Endothelial cell of umbilical vein (primary cell): ENCODE data around the gene MED25. TPM values are rescaled to one million over a fixed set of nuclear protein-coding genes. Genes with fewer than 3 reads are reported as not detected.

Experiments
- BruUV-seq: library from RNA; stranded (reverse); fragments of 400-500 nt; replicated peaks from 2 replicates; lab custom pipeline; 2021; lab: Mats Ljungman, UMichigan
- CTCF ChIA-PET: fragments of 300-600, 350-600 bp; sonication (Branson Sonifier 250); formaldehyde crosslinking; loops from one replicate; lab custom pipeline; 2021; ENCODE audit warnings: antibody characterized with exemption, inconsistent platforms; lab: Charles Lee
- POLR2A ChIA-PET: fragments of 300-600, 350-600 bp; sonication (Branson Sonifier 250); formaldehyde crosslinking; loops from one replicate; lab custom pipeline; 2021; ENCODE audit warnings: antibody characterized with exemption, inconsistent platforms; lab: Charles Lee
- DNase-seq: peaks from one replicate; pipeline ENCODE4 v3.0.0-alpha.2; 2011; ENCODE audit warnings: low read depth, low spot score
- FAIRE-seq: peaks from 2 replicates; lab custom pipeline; 2011; peaks lifted over from hg19 to GRCh38; lab: Jason Lieb, UNC
- H2AFZ ChIP-seq: 2 replicates; pipeline ENCODE4 v1.6.0; 2012; ENCODE audit warnings: low read depth, low read length, control low read depth, inconsistent platforms
- H3K27ac ChIP-seq: 2 replicates; pipeline ENCODE4 v1.5.1; 2011; ENCODE audit warnings: low read depth, mild to moderate bottlenecking, control low read depth, low read length, moderate library complexity; ENCODE audit not compliant: insufficient read depth
- H3K27me3 ChIP-seq, 2 experiments: 2 replicates each; pipeline versions ENCODE4 v1.6.0 to v1.6.1; 2011; ENCODE audit warnings: low read length in 2 of 2, mixed read lengths in 1 of 2; ENCODE audit not compliant: control insufficient read depth in 2 of 2, insufficient read depth in 2 of 2
- H3K36me3 ChIP-seq, 2 experiments: 2 replicates in 1 of 2; 3 replicates in 1 of 2; pipeline ENCODE4 v1.5.1; 2011; ENCODE audit warnings: low read length in 2 of 2, mild to moderate bottlenecking in 1 of 2, moderate library complexity in 1 of 2; ENCODE audit not compliant: control insufficient read depth in 2 of 2, insufficient read depth in 2 of 2; ENCODE audit errors: extremely low read depth in 1 of 2
- H3K4me1 ChIP-seq: 3 replicates; pipeline ENCODE4 v1.5.1; 2011; ENCODE audit warnings: mild to moderate bottlenecking, low read length; ENCODE audit not compliant: control insufficient read depth, insufficient read depth; ENCODE audit errors: extremely low read depth
- H3K4me2 ChIP-seq: 2 replicates; pipeline ENCODE4 v1.6.1; 2011; ENCODE audit warnings: low read length, control low read depth, mixed read lengths; ENCODE audit not compliant: insufficient read depth
- H3K4me3 ChIP-seq, 3 experiments: fragments of 200-600 bp in 1 of 3; sonication (generic), shearing (Covaris generic) in 1 of 3; replicated peaks in 1 of 3; 2 replicates each; pipeline ENCODE4 v1.5.1; 2011 to 2016; ENCODE audit warnings: control low read depth in 3 of 3, low read length in 3 of 3, mild to moderate bottlenecking in 2 of 3, inconsistent platforms in 1 of 3, low read depth in 1 of 3, moderate library complexity in 1 of 3; ENCODE audit not compliant: insufficient read depth in 1 of 3
- H3K79me2 ChIP-seq: 2 replicates; pipeline ENCODE4 v1.6.0; 2012; ENCODE audit warnings: low read length, inconsistent platforms; ENCODE audit not compliant: control insufficient read depth, insufficient read depth
- H3K9ac ChIP-seq: replicated peaks from 2 replicates; pipeline ENCODE3; 2011; ENCODE audit warnings: low read length, control low read depth; ENCODE audit not compliant: insufficient read depth; ENCODE audit errors: extremely low read depth
- H3K9me1 ChIP-seq: replicated peaks from 3 replicates; pipeline ENCODE4 v1.6.0; 2011; ENCODE audit warnings: mild to moderate bottlenecking, low read length; ENCODE audit not compliant: control insufficient read depth, insufficient read depth; ENCODE audit errors: extremely low read depth
- H3K9me3 ChIP-seq: replicated peaks from 2 replicates; pipeline ENCODE4 v1.5.1; 2012; ENCODE audit warnings: low read length, inconsistent platforms; ENCODE audit not compliant: control insufficient read depth, insufficient read depth
- H4K20me1 ChIP-seq: replicated peaks from 2 replicates; pipeline ENCODE3; 2011; ENCODE audit warnings: mild to moderate bottlenecking, low read length; ENCODE audit not compliant: control insufficient read depth, insufficient read depth; ENCODE audit errors: extremely low read depth
- CTCF ChIP-seq, 2 donors: IDR thresholded peaks; 1 replicate in 1 of 2; 2 replicates in 1 of 2; pipeline ENCODE4 v1.5.1; 2011; ENCODE audit warnings: low read length in 2 of 2, mild to moderate bottlenecking in 2 of 2, moderate library complexity in 2 of 2, control low read depth in 1 of 2, inconsistent platforms in 1 of 2, low read depth in 1 of 2; ENCODE audit not compliant: insufficient read depth in 1 of 2; ENCODE audit errors: extremely low read depth in 1 of 2
- EZH2 ChIP-seq: IDR thresholded peaks from 2 replicates; pipeline ENCODE4 v1.6.1; 2012; ENCODE audit warnings: borderline replicate concordance, low read depth, mild to moderate bottlenecking, moderate library complexity, low read length, inconsistent platforms; ENCODE audit not compliant: severe bottlenecking
- FOS ChIP-seq: IDR thresholded peaks from 2 replicates; pipeline ENCODE4 v1.6.1; 2011; ENCODE audit warnings: mild to moderate bottlenecking, low read length, moderate library complexity, borderline replicate concordance; ENCODE audit not compliant: insufficient read depth
- GATA2 ChIP-seq: IDR thresholded peaks from 2 replicates; pipeline ENCODE4 v1.7.0; 2011; ENCODE audit warnings: low read depth, mild to moderate bottlenecking, moderate library complexity, mixed read lengths, low read length; ENCODE audit not compliant: insufficient read length, insufficient read depth
- JUN ChIP-seq: IDR thresholded peaks from 2 replicates; pipeline ENCODE4 v1.6.1; 2011; ENCODE audit warnings: borderline replicate concordance, low read depth; ENCODE audit not compliant: insufficient read length, insufficient read depth
- MYC ChIP-seq: IDR thresholded peaks from one replicate; pipeline ENCODE4 v1.6.1; 2011; ENCODE audit warnings: mild to moderate bottlenecking, low read depth, low read length
- POLR2A ChIP-seq: IDR thresholded peaks from 2 replicates; pipeline ENCODE4 v1.6.1; 2012; ENCODE audit warnings: low read depth, mild to moderate bottlenecking, control low read depth, low read length
- POLR2AphosphoS5 ChIP-seq: IDR thresholded peaks from 2 replicates; pipeline ENCODE4 v1.6.1; 2012; ENCODE audit warnings: low read depth, mild to moderate bottlenecking, control low read depth, low read length, moderate library complexity; ENCODE audit not compliant: insufficient read depth
- dilution Hi-C: fragments of 300-500 bp; cut with MboI; formaldehyde crosslinking; loops from one replicate; pipeline ENCODE4 v1.15.0; 2019; ENCODE audit warnings: low sequenced_read_pairs; ENCODE audit not compliant: extremely low pct_ligation_motif_present
- intact Hi-C: fragments of 100-400 bp; cut with micrococcal nuclease; formaldehyde crosslinking; loops from one replicate; pipeline ENCODE4 v1.10.0; 2022
- polyA plus RNA-seq, 4 experiments: library from polyadenylated mRNA; depleted of rRNA in 3 of 4; stranded (reverse) in 3 of 4; unstranded in 1 of 4; fragments of >200 nt; gene quantifications; 2 replicates each; pipeline versions ENCODE4 v1.2.1 to v1.2.3, GENCODE V29; 2011 to 2012; ENCODE audit warnings: missing spikeins in 1 of 4
- total RNA-seq: library from RNA; stranded (reverse); gene quantifications from 2 replicates; pipeline ENCODE4 v1.2.3, GENCODE V29; 2021
- TF ChIP-seq, protein P1 (sequence below): IDR thresholded peaks from 2 replicates; pipeline ENCODE4 v1.6.1; 2011; ENCODE audit not compliant: insufficient read depth, insufficient read length

The MED25 gene
- total and polyA plus RNA-seq, 2 donors (not counting 3 experiments of a cell fraction or from before 2014, with no cell fraction given): 31.7 to 62.9 TPM

- intact Hi-C loops: no loop called here
- BruUV-seq: no TSS peak
- FAIRE-seq (no peak), DNase-seq (no peak)
- Histone ChIP-seq H3K36me3 (no peaks in the 10 kb centered on the region), H3K9ac (no peak overlapping the region), H3K9me3 (no peaks in the 10 kb centered on the region), H3K27me3 (no peaks in the 10 kb centered on the region), H3K4me1 (peaks cover 7% of the 10 kb centered on the region), H3K9me1 (no peaks in the 10 kb centered on the region), H3K4me2 (no peak overlapping the region), H4K20me1 (no peaks in the 10 kb centered on the region), H3K79me2 (no peaks in the 10 kb centered on the region), H3K27ac (no peak overlapping the region), H2AFZ (no peak overlapping the region), H3K4me3 (no peak overlapping the region)
- TF ChIP-seq FOS (no peak), MYC (no peak), JUN (no peak), GATA2 (no peak), EZH2 (no peak), POLR2AphosphoS5 (no peak), CTCF (IDR thresholded peaks at IDR 0.05; ENCODE audit: extremely low read depth in 1 of 2, insufficient read depth in 1 of 2, low read depth in 1 of 2, low read length in 2 of 2) (no peak), POLR2A (no peak)
- TF ChIP-seq, protein P1, sequence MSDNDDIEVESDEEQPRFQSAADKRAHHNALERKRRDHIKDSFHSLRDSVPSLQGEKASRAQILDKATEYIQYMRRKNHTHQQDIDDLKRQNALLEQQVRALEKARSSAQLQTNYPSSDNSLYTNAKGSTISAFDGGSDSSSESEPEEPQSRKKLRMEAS: no peak
- dilution Hi-C loops: no loop called here
- CTCF ChIA-PET: no interaction called here
- POLR2A ChIA-PET: no interaction called here
These were observed 28.3 kb downstream of the MED25 start for GRCh38 chr19:49846408-49846807.
